Progenitor cell of endocrine pancreas (in vitro differentiated cells): ENCODE measurements around the gene PNKD. TPM values are rescaled to one million over a fixed set of nuclear protein-coding genes. Genes with fewer than 3 reads are reported as not detected.
A peak's percentile ranks its signal among the peaks of the same experiment; 100 is the strongest.

Experiments
- DNase-seq: peaks from one replicate; pipeline ENCODE4 v3.0.0; 2021; ENCODE audit warnings: low spot score; ENCODE audit not compliant: unreplicated experiment
- H3K27ac Mint-ChIP-seq: 2 replicates; pipeline ENCODE4 v1.8.0; 2021; ENCODE audit warnings: mild to moderate bottlenecking, moderate library complexity, mixed read lengths
- H3K27me3 Mint-ChIP-seq: 2 replicates; pipeline ENCODE4 v1.8.0; 2021; ENCODE audit warnings: mixed read lengths
- H3K36me3 Mint-ChIP-seq: 2 replicates; pipeline ENCODE4 v1.8.0; 2022; ENCODE audit warnings: mixed read lengths; ENCODE audit not compliant: insufficient read depth
- H3K4me1 Mint-ChIP-seq: 2 replicates; pipeline ENCODE4 v1.8.0; 2021; ENCODE audit warnings: low read depth, mixed read lengths
- H3K4me3 Mint-ChIP-seq: 2 replicates; pipeline ENCODE4 v1.8.0; 2021; ENCODE audit warnings: low read depth, mild to moderate bottlenecking, moderate library complexity, mixed read lengths
- H3K9me3 Mint-ChIP-seq: 2 replicates; pipeline ENCODE4 v1.8.0; 2021; ENCODE audit warnings: low read depth, mixed read lengths
- total RNA-seq: library from RNA; stranded (reverse); gene quantifications from 2 replicates; pipeline ENCODE4 v1.2.1, GENCODE V29; 2021
- TF ChIP-seq, protein P1 (sequence below): fragments of 200-600 bp; sonication (generic); IDR thresholded peaks from one replicate; pipeline ENCODE4 v1.5.0; 2021; ENCODE audit warnings: antibody characterized with exemption, mild to moderate bottlenecking; ENCODE audit not compliant: unreplicated experiment

Gene PNKD
- total RNA-seq, 1 donor from 2014 or later = 54.3 TPM

DNA sequence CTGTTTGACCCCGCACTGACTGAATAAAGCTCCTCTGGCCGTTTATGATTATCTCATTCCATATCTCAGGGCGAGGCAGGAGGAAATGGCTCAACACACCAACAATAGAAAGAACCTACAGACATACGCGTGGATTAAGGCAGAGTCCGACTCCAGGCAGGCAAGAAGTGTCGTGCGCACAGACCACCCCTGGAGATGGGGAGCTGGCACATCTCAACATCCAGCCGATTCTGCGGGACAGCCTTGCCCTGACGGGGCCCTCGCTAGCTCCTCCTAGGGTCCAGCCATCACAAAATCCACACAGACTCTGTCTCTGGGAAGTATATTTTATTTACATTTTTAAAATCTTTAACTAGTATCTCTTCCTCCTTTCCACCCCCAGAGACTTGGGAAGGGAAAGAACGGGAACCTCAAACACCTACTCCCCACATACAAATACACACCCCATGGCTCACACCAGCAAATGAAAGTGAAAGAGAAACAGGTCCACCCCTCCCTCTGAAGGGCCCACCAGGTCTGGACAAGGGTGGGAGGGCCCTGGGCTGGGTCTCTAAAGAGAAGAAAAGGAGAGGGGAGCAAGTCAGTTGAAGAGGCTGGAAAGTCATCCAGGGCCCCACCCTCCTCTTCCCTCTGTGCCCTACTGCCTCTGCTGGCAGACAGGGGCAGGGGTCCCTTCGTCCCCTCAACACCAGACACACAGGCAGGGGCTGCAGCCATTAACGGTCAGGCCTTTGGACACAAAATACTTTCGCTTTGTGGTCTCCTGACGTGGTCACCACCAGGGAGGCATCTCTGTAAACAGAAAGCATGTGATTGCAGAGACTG, 6.3 kb upstream of the PNKD start:
- Mint-ChIP-seq H3K27ac (peak overlapping the region; percentile 14), H3K36me3 (peaks cover 15% of the 10 kb centered on the region), H3K4me3 (no peak overlapping the region)

DNA sequence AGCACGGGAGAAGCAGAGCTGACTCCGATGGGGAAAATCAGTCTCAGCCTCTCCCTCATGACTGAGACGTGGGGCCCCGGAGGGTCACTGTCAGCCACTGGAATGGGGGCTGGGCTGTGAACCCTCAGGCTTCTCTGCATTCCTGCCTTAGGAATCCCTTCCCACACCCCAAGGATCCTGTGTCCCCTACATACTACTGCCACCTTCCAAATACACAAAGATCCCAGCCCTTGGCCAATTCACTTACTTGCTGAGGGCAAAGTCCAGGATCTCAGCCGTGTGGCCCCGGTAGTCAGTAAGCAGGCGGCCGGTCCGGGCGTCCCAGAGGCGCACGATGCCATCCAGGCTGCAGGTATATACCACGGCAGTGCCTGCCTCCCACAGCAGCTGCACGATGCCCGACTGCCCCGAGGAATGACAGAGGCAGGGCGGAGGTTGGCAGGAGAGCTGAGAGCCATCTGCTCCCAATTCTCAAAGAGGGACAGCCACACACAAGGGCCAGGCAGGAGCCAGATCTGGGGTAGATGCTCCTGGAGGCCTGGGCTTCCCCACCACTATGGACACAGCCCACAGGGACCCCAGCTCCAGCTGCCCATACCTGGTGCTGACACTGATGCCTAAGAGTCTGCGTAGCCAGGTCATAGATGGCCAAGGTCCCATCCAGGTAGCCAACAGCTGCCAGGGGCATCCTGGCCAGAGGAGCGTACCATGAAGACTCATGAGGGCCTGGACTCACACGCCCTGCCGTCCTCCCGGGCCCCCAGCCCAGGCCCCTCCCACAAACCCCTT, 5.4 kb upstream of the PNKD start:
- peak overlapping the region; percentile 69 for H3K27ac Mint-ChIP-seq
- no peaks in the 10 kb centered on the region for H3K27me3 Mint-ChIP-seq
- H3K4me1 Mint-ChIP-seq = peaks cover 28% of the 10 kb centered on the region
- DNase-seq = no peak
- no peak overlapping the region for H3K4me3 Mint-ChIP-seq
- peaks cover 19% of the 10 kb centered on the region for H3K36me3 Mint-ChIP-seq
- TF ChIP-seq, protein P1, sequence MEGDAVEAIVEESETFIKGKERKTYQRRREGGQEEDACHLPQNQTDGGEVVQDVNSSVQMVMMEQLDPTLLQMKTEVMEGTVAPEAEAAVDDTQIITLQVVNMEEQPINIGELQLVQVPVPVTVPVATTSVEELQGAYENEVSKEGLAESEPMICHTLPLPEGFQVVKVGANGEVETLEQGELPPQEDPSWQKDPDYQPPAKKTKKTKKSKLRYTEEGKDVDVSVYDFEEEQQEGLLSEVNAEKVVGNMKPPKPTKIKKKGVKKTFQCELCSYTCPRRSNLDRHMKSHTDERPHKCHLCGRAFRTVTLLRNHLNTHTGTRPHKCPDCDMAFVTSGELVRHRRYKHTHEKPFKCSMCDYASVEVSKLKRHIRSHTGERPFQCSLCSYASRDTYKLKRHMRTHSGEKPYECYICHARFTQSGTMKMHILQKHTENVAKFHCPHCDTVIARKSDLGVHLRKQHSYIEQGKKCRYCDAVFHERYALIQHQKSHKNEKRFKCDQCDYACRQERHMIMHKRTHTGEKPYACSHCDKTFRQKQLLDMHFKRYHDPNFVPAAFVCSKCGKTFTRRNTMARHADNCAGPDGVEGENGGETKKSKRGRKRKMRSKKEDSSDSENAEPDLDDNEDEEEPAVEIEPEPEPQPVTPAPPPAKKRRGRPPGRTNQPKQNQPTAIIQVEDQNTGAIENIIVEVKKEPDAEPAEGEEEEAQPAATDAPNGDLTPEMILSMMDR = no peak
- H3K9me3 Mint-ChIP-seq = no peaks in the 10 kb centered on the region

More for the DNA sequence above, 6.3 kb upstream of the PNKD start:
- peaks cover 29% of the 10 kb centered on the region for H3K4me1 Mint-ChIP-seq
- TF ChIP-seq, protein P1 = no peak
- no peaks in the 10 kb centered on the region for H3K27me3 Mint-ChIP-seq
- no peaks in the 10 kb centered on the region for H3K9me3 Mint-ChIP-seq
- no peak for DNase-seq

DNA sequence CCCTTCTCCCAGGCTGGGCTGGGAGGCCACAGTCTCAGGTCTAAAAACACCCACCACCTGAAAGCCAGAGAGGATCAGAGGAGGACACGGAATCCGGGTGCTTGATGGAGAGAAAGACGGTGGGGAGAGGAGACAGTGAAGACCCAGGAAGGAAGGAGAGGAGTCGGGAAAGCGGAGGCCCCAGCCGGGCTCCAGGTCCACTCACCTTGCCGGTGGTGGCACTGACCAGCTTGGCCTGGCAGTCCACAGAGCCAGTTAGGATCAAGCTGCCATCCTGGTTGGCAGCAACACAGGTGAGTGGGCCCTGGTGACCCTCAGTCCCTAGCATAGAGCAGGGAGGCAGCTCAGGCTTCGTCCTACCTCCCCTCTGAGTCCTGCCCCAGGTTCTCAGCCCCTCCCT, 4.7 kb upstream of the PNKD start:
- Mint-ChIP-seq H3K9me3 (no peaks in the 10 kb centered on the region), H3K27me3 (no peaks in the 10 kb centered on the region), H3K27ac (peak overlapping the region; percentile 49), H3K4me3 (no peak overlapping the region), H3K36me3 (peaks cover 19% of the 10 kb centered on the region), H3K4me1 (peaks cover 24% of the 10 kb centered on the region)
- TF ChIP-seq, protein P1 = no peak
- no peak for DNase-seq

DNA sequence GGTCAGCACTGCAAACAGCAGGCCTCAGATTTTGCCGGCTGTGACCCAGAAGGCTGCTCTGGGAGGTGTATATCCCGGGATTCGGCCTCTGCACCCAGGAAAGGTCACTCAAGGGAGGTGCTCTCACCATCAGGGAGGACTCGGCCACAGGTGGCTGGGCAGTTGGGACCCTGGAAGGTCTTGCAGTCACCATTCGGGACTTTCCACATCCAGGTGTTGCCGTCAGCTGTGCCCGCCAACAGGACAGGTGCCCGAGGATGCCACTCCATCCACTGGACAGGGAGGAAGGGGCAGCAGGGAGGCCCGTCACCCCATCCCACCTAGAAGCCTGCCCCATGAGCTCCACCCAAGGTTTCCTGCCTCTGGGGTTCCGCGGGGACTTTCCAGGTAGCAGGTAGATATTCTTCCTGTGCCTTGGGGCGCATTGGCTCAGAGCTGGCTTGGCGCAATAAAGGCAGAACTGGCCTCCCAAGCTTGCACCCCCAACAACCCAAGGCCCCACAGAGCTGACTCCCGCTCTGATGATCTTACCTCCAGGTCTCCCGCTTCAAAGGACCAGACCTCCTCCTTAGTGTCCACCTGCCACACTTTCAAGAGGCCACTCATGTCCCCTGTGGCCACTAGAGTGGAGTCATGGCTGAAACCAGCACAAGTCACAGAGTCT, 3.9 kb upstream of the PNKD start:
- H3K4me1 Mint-ChIP-seq = peaks cover 23% of the 10 kb centered on the region
- H3K27ac Mint-ChIP-seq = no peak overlapping the region
- H3K9me3 Mint-ChIP-seq = no peaks in the 10 kb centered on the region
- peaks cover 19% of the 10 kb centered on the region for H3K36me3 Mint-ChIP-seq
- no peak overlapping the region for H3K4me3 Mint-ChIP-seq
- no peak for DNase-seq
- no peaks in the 10 kb centered on the region for H3K27me3 Mint-ChIP-seq
- TF ChIP-seq, protein P1 = no peak

DNA sequence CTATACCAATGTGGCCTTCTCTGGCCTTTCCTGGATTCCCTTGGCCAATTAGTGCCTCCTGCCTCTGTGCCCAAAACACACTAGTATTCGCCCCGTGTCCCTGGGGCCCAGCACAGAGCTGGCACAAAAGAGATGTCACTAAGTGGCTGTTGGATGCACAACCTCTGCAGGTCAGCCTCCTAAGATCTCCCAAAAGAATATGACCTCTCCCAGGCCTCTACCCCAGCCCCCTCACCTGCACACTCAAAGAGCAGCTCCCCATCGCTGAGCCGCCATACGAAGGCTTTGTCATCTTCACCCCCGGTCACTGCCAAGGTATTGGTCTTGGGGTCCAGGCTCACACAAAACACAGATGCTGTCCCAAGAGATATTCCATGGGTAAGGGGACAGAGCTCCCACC, 3.1 kb upstream of the PNKD start:
- Mint-ChIP-seq H3K4me1 (peaks cover 22% of the 10 kb centered on the region), H3K9me3 (no peaks in the 10 kb centered on the region), H3K4me3 (peak overlapping the region; percentile 44), H3K27me3 (no peaks in the 10 kb centered on the region), H3K36me3 (peaks cover 19% of the 10 kb centered on the region), H3K27ac (peak overlapping the region; percentile 56)
- TF ChIP-seq, protein P1 = no peak
- DNase-seq = no peak
